Left renal cortex interstitium (tissue), 4 donors: ENCODE measurements around the gene APPL1. TPM values are rescaled to one million over a fixed set of nuclear protein-coding genes. Genes with fewer than 3 reads are reported as not detected.
"Not testable (repeated sequence)": the region's sequence is repeated elsewhere in the genome, so short reads cannot be mapped to it uniquely, and the experiment has no call there.

Experiments used
- DNase-seq, 4 donors: peaks; one replicate each; pipeline ENCODE4 v3.0.0-alpha.2; 2013; ENCODE audit warnings: low read depth in 4 of 4, low spot score in 2 of 4, missing footprints in 1 of 4
- polyA plus RNA-seq, 4 donors: library from polyadenylated mRNA; unstranded; fragments of 120-200 nt; gene quantifications; one replicate each; pipeline ENCODE4 v1.2.1, GENCODE V29; 2013; ENCODE audit not compliant: insufficient read length in 4 of 4

Gene APPL1
- polyA plus RNA-seq, 4 donors: 45.1 to 49.7 (median 46.2) TPM

GRCh38 chr3:57268416-57268815 is 40.9 kb downstream of the APPL1 start:
- no peak for DNase-seq

GRCh38 chr3:57274845-57275244 is 47.3 kb downstream of the APPL1 start:
- no peak for DNase-seq

GRCh38 chr3:57275393-57275792 is 47.9 kb downstream of the APPL1 start:
- no peak for DNase-seq

- no peak for DNase-seq
Observed at GRCh38 chr3:57278237-57278636, 50.7 kb downstream of the APPL1 start.

GRCh38 chr3:57279685-57280084 is 52.2 kb downstream of the APPL1 start:
- DNase-seq: no peak

GRCh38 chr3:57281715-57282114 is 54.2 kb downstream of the APPL1 start:
- no peak for DNase-seq

- DNase-seq: no peak
Observed at GRCh38 chr3:57283334-57283733, 55.8 kb downstream of the APPL1 start.

- DNase-seq: no peak
Observed at GRCh38 chr3:57287205-57287604, 59.7 kb downstream of the APPL1 start.

GRCh38 chr3:57288403-57288802 is 60.9 kb downstream of the APPL1 start:
- no peak for DNase-seq

- no peak for DNase-seq
Observed at GRCh38 chr3:57292159-57292896, 64.8 kb downstream of the APPL1 start, which contains the start of gene ASB14. Gene ASB14, minus strand, starts transcription at chr3:57292685. Its CDS starts 652 bp downstream, at chr3:57292033.

- DNase-seq: no peak
Observed at GRCh38 chr3:57292897-57293526, 65.5 kb downstream of the APPL1 start.

- no peak for DNase-seq
Observed at GRCh38 chr3:57298041-57298440, 70.5 kb downstream of the APPL1 start.

- not testable (repeated sequence) for DNase-seq
Observed at GRCh38 chr3:57303520-57303919, 76.0 kb downstream of the APPL1 start.

- no peak for DNase-seq
Observed at GRCh38 chr3:57309769-57310360, 82.3 kb downstream of the APPL1 start.

GRCh38 chr3:57314204-57314603 is 86.7 kb downstream of the APPL1 start:
- no peak for DNase-seq

Other genes starting within 250 kb of the APPL1 start
- gene SPATA12, start 167.1 kb upstream of the APPL1 start, polyA plus RNA-seq: under 1 TPM in 3 of 4 donors, not detected in 1; 0.06 to 0.14 (median 0.06) TPM
- gene IL17RD, start 62.4 kb upstream of the APPL1 start, polyA plus RNA-seq: 10 to 100 TPM; 43.1 to 55.6 (median 51.3) TPM
- 1 to 10 TPM; 3.4 to 4.7 (median 4.0) TPM for gene HESX1, start 27.8 kb upstream of the APPL1 start, polyA plus RNA-seq
- gene ASB14, start 65.0 kb downstream of the APPL1 start, polyA plus RNA-seq: 1 to 10 TPM in 2 of 4 donors, under 1 TPM in 2; 0.48 to 1.7 (median 0.84) TPM